Type B pancreatic cell (in vitro differentiated cells): ENCODE data around the gene PRELID2. TPM values are rescaled to one million over a fixed set of nuclear protein-coding genes. Genes with fewer than 3 reads are reported as not detected.

Source experiments
- DNase-seq: peaks from one replicate; pipeline ENCODE4 v3.0.0; 2021; ENCODE audit warnings: mixed read lengths; ENCODE audit not compliant: unreplicated experiment; ENCODE audit errors: extremely low spot score
- H3K27ac Mint-ChIP-seq: 2 replicates; pipeline ENCODE4 v1.8.0; 2021; ENCODE audit warnings: mild to moderate bottlenecking, mixed read lengths
- H3K27me3 Mint-ChIP-seq: 2 replicates; pipeline ENCODE4 v1.8.0; 2021; ENCODE audit warnings: mixed read lengths
- H3K36me3 Mint-ChIP-seq: 2 replicates; pipeline ENCODE4 v1.8.0; 2021; ENCODE audit warnings: mixed read lengths
- H3K4me1 Mint-ChIP-seq: one replicate; pipeline ENCODE4 v1.8.0; 2021; ENCODE audit warnings: mixed read lengths; ENCODE audit not compliant: unreplicated experiment
- H3K4me3 Mint-ChIP-seq: 2 replicates; pipeline ENCODE4 v1.8.0; 2021; ENCODE audit warnings: mild to moderate bottlenecking, mixed read lengths
- H3K9me3 Mint-ChIP-seq: 2 replicates; pipeline ENCODE4 v1.8.0; 2021; ENCODE audit warnings: mixed read lengths
- total RNA-seq: library from RNA; stranded (reverse); gene quantifications from 2 replicates; pipeline ENCODE4 v1.2.1, GENCODE V29; 2021; ENCODE audit warnings: low replicate concordance
- TF ChIP-seq, protein P1 (sequence below): fragments of 200-600 bp; sonication (generic); conservative IDR thresholded peaks from 2 replicates; pipeline ENCODE4 v1.5.0; 2021; ENCODE audit warnings: antibody characterized with exemption, mild to moderate bottlenecking

The PRELID2 gene
- total RNA-seq, 1 donor from 2014 or later, result 19.6 TPM

GRCh38 chr5:145829708-145830361 lies 5.3 kb downstream of the PRELID2 start:
- no peaks in the 10 kb centered on the region for H3K9me3 Mint-ChIP-seq
- TF ChIP-seq, protein P1, sequence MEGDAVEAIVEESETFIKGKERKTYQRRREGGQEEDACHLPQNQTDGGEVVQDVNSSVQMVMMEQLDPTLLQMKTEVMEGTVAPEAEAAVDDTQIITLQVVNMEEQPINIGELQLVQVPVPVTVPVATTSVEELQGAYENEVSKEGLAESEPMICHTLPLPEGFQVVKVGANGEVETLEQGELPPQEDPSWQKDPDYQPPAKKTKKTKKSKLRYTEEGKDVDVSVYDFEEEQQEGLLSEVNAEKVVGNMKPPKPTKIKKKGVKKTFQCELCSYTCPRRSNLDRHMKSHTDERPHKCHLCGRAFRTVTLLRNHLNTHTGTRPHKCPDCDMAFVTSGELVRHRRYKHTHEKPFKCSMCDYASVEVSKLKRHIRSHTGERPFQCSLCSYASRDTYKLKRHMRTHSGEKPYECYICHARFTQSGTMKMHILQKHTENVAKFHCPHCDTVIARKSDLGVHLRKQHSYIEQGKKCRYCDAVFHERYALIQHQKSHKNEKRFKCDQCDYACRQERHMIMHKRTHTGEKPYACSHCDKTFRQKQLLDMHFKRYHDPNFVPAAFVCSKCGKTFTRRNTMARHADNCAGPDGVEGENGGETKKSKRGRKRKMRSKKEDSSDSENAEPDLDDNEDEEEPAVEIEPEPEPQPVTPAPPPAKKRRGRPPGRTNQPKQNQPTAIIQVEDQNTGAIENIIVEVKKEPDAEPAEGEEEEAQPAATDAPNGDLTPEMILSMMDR, result no peak
- peaks cover 23% of the 10 kb centered on the region for H3K4me1 Mint-ChIP-seq
- no peaks in the 10 kb centered on the region for H3K27me3 Mint-ChIP-seq
- no peak overlapping the region for H3K4me3 Mint-ChIP-seq
- H3K27ac Mint-ChIP-seq, result no peak overlapping the region
- no peak for DNase-seq
- H3K36me3 Mint-ChIP-seq, result no peaks in the 10 kb centered on the region

- Mint-ChIP-seq H3K9me3 (no peaks in the 10 kb centered on the region), H3K4me3 (no peak overlapping the region), H3K27me3 (no peaks in the 10 kb centered on the region), H3K27ac (no peak overlapping the region), H3K4me1 (peaks cover 17% of the 10 kb centered on the region), H3K36me3 (no peaks in the 10 kb centered on the region)
- DNase-seq, result no peak
- TF ChIP-seq, protein P1, result no peak
Observed at GRCh38 chr5:145826895-145827674, 8.1 kb downstream of the PRELID2 start.

DNA sequence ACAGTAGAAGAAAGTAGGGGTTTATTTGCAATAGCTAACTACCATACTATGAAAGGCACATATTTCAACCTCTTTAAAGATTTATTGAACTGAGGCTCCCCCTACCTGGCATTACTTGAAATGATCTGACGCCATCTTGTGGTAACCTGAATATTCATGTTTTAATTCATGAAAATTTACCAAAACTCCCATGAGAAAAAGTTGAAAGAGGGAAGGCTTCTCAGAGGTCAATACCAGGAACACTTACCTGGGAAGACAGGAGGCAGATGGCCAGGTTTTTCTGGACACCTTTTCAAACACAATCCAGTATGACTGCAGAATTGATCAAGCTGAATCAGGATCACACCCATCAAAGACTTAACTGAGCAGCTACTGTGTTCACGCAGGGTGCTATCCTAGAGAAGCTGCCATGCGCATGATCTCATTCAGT lies 9.4 kb downstream of the PRELID2 start:
- Mint-ChIP-seq H3K9me3 (no peaks in the 10 kb centered on the region), H3K27me3 (no peaks in the 10 kb centered on the region), H3K4me1 (peaks cover 15% of the 10 kb centered on the region), H3K36me3 (peaks cover 3% of the 10 kb centered on the region), H3K27ac (no peak overlapping the region), H3K4me3 (no peak overlapping the region)
- TF ChIP-seq, protein P1, result peak; percentile 84
- DNase-seq, result no peak

DNA sequence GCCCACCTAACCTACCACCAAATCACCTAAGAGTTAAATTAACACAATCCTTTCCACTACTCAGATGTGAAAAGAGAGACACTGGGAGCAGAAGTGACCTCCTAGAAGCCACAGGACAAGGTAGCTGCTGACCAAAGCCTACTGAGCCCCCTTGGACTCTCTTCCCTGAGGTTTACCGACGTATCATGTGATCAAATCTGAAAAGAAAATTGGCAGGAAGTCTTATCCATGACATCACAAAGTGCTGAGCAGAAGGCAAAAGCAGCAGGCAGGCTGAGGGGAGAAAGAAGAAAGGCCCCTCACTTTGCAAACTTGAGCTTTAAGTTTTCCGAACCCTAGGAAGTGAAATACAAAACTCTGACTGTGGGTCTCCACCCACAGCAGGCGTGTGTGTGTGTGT lies 11.1 kb downstream of the PRELID2 start:
- no peaks in the 10 kb centered on the region for H3K4me1 Mint-ChIP-seq
- H3K4me3 Mint-ChIP-seq, result no peak overlapping the region
- no peak overlapping the region for H3K27ac Mint-ChIP-seq
- H3K9me3 Mint-ChIP-seq, result no peaks in the 10 kb centered on the region
- DNase-seq, result no peak
- peaks cover 8% of the 10 kb centered on the region for H3K36me3 Mint-ChIP-seq
- TF ChIP-seq, protein P1, result no peak
- no peaks in the 10 kb centered on the region for H3K27me3 Mint-ChIP-seq

GRCh38 chr5:145818604-145819003 lies 16.5 kb downstream of the PRELID2 start:
- Mint-ChIP-seq H3K4me1 (no peaks in the 10 kb centered on the region), H3K27ac (no peak overlapping the region), H3K27me3 (no peaks in the 10 kb centered on the region), H3K36me3 (peaks cover 18% of the 10 kb centered on the region), H3K4me3 (no peak overlapping the region), H3K9me3 (no peaks in the 10 kb centered on the region)
- TF ChIP-seq, protein P1, result no peak
- no peak for DNase-seq
